GM19193 (cell line): ENCODE measurements around the gene HES1.

Experiments
- POLR2A ChIP-seq: IDR thresholded peaks from 4 replicates; pipeline ENCODE4 v1.6.1; 2011; ENCODE audit not compliant: insufficient read depth, insufficient read length; ENCODE audit errors: extremely low read depth

The HES1 gene

GRCh38 chr3:194181612-194182529 is 45.9 kb downstream of the HES1 start:
- no peak for TF ChIP-seq POLR2A

- TF ChIP-seq POLR2A = no peak
Measured at GRCh38 chr3:194183271-194183670, 47.3 kb downstream of the HES1 start.

- no peak for TF ChIP-seq POLR2A
Measured at GRCh38 chr3:194184265-194184751, 48.4 kb downstream of the HES1 start.

- no peak for TF ChIP-seq POLR2A
Measured at GRCh38 chr3:194184801-194185200, 48.9 kb downstream of the HES1 start.

GRCh38 chr3:194185221-194185620 is 49.3 kb downstream of the HES1 start:
- no peak for TF ChIP-seq POLR2A

GRCh38 chr3:194187233-194187944 is 51.4 kb downstream of the HES1 start:
- TF ChIP-seq POLR2A = no peak
